Measurements from ENCODE around the gene PACSIN2.
"Not testable (repeated sequence)": the region's sequence is repeated elsewhere in the genome, so short reads cannot be mapped to it uniquely, and the experiment has no call there.

PACSIN2 gene

DNA sequence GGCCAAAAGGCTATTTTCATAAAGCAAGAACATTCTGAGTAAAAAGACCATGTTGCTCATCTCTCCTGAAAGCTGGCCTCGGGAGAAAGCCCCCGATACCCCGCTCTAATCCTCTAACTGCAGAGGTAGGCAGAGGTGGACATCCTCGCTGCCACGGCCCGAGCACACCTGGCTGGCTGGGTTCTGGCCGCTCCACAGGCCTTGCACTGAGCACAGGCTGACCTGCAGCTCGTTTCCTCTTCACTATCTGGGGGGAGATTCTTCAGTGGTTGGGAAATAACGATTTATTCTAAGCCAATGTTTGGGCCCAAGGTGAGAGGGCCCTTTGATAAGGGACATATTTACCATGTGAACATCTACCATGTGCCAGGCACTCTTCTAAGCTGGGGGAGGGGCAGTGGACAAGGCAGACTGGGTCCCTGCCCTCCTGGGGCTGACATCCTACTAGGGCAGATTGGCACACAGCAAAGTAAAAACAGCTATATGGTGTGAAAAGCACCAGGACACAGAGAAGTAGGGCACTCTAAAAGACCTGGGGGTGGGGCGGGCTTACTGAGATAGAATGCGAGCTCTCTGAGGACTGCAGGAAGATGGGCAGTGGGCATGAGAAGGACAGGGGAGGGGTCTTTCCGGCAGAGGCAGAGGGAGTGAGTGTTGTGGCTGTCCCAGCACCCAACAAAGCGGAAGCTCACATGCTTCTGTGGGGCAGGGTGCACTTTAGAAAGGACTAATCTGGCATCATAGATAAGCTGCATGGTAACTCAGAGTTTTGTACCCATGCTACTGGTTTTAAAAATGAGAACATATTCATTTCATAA is 92.4 kb downstream of the PACSIN2 start:
- no peak for DNase-seq

DNA sequence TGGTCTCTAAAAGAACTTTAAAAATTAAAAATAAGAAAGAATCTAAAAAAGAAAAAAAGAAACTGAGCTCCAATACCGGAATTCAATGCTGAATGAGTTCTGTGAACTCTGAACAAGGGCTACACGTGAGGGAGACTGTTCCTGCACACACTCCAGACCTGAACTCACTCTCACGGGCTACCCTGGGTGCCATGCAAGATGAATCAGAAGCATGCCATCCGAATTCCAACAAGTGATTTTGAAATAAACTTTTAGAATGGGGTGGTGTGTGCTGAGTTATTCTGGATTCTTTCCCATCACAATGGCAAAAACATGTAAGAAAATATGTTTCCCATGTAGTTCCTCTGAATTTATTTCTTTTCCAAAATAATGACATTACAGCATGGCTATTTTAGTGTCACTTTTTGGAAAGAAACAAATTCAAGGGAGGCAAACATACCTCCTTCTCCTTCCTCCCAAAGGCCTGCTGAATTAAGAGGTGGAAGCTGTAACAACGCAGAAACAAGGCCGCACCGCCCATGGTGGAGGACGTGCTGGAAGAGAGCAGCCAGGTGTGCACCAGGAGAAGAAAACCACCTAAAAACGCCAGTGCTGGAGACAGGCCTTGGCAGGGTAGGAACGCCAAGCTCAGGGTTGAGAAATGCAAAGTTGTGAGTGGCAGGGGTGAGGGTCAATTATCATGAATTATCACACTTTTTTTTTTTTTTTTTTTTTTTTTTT is 94.7 kb downstream of the PACSIN2 start:
- DNase-seq, result no peak

DNA sequence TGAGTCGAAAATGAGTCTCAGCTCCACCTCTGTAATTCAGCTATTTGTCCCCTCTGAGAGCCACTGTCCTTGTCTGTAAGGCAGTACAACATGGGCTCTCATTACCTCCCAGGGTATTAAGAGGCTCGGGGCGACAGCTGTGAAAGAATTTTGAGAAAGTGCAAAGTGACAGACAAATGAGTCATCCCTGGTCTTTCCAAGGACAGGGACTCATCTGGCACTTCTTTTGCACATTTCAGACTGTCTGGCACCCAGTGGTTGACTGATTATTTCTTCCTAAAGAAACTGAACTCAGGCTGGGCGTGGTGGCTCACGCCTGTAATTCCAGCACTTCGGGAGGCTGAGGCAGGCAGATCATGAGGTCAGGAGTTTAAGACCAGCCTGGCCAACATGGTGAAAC is 95.8 kb downstream of the PACSIN2 start:
- DNase-seq, result no peak

DNA sequence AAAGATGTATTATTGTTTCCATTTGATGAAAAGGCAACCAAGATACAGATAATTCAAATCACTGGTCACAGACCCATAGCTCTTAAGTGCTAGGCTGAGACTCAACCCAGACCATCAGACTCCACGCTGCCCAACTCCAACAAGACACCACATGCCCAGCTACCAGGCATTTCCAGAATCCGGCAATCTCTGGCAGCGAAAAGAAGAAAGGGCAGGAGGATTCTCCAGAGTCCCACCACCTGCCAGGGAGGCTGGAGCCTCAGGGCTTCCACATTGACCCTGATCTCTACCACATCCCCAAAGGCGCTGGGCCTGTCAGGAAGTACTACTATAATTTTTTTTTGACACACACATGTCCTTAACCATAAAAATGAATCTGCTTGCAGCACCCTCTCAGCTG is 96.4 kb downstream of the PACSIN2 start:
- DNase-seq, result no peak

DNA sequence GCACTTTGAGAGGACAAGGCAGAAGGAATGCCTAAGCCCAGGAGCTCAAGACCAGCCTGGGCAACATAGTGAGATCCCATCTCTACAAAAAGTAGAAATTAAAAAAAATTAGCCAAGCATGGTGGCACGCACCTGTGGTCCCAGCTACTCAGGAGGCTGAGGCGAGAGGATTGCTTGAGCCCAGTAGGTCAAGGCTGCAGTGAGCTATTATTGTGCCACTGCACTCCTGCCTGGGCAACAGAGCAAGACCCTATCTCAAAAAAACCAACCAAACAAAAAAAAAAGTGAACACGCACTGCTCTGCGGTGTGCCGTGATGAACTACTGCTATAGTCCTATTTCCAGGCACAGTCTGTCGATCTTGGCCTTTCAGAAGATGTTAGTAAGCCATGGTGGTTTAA is 97.6 kb downstream of the PACSIN2 start:
- DNase-seq, result not testable (repeated sequence)

DNA sequence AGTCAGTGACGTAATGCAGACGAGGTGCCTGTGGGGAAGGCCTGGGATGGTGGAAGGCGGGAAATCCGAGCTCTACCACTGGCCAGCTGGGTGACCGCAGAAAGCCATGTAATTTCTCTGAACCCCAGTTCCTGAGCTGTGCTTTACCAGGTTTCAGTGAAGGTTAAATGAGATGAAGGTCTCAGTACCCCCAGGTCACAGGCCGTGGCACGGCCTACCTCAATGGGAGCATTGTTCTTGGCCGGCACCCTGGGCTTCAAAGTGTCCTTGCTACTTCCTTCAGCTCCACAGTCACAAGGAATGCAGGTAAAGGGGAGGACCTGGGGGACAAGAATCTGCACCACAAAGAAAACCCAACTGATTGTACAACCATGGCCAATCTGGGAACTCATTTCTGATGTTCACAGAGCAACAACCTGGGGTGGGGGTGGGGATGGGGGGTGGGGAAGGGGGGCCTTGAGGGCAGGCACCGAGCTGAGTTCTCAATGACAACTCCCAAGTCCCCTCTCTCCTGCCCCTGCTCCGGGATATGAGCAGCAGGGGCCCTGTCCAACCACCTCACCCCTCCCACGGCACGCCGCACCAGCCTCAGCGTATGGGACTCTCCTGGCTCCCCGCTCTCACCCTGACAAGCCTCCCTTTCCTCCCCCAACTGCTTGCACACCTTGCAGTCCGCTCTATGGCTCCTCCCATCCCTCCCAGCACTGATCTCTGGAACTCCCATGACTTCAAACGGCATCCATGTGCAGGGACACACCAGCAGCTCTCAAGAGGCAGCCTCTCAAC is 98.8 kb downstream of the PACSIN2 start:
- no peak for DNase-seq

DNA sequence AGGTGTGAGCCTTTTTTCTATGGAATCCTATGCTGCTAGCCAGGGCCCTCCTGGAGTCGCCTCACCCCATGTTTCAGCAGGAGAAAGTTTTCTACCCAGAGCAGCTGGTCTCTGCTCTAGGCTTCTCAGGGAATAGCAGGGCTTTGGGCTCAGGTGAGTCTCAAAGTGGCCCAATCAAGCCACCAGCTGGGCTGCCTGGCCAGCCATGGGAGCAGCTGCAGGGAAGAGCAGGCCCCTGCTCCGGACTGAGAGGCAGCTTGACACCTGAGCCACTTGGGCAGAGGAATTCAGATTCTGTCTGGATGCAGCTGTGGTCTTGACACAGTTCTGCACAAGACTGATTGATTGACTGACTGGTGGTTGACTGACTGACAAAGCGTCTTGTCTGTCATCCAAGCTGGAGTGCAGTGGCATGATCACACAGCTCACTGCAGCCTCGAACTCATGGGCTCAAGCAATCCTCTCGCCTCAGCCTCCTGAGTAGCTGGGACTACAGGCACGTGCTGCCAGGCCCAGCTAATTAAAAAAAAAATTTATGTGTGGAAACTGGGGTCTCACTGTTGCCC is 100.4 kb downstream of the PACSIN2 start:
- DNase-seq, result no peak

DNA sequence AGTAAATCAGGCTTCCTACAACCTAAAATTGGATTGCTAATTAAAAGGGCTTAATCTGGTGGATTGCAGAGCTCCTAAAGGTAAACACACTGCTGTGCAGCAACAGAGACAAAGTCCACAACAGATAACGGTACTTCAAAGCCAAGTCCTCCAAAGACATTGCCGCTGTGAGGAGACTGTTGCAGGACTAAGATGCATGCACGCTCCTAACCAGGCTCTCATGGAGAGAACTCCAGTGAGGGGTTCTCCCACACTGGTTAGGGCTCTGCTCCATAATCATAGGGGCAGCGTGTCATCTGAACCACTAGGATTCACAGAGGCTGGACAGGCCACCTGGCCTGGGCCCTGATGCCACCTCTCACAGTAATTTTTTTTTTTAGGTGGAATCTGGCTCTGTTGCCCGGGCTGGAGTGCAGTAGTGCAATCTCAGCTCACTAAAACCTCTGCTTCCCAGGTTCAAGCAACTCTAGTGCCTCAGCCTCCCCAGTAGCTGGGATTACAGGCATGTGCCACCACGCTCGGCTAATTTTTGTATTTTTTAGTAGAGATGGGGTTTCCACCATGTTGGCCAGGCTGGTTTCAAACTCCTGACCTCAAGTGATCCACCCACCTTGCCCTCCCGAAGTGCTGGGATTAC is 101.0 kb downstream of the PACSIN2 start:
- DNase-seq, result no peak

DNA sequence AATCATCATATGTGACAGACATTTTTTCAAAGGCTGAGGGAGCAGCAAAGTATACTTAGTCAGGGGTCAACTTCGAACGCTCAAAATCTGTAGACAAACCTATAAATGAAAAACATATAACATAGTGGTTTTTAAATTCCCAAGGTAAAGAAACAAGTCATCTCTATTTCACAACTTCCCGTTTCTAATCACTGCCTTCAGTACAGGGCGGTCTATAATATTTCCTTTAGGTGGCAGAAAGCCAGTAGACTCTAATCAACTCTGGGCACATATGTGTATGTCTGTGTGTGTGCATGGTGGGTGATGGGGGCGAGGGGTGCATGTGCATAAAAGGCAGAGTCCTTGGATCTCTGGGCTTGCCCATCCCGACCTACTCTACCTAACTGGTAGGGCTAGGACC is 102.9 kb downstream of the PACSIN2 start:
- no peak for DNase-seq

DNA sequence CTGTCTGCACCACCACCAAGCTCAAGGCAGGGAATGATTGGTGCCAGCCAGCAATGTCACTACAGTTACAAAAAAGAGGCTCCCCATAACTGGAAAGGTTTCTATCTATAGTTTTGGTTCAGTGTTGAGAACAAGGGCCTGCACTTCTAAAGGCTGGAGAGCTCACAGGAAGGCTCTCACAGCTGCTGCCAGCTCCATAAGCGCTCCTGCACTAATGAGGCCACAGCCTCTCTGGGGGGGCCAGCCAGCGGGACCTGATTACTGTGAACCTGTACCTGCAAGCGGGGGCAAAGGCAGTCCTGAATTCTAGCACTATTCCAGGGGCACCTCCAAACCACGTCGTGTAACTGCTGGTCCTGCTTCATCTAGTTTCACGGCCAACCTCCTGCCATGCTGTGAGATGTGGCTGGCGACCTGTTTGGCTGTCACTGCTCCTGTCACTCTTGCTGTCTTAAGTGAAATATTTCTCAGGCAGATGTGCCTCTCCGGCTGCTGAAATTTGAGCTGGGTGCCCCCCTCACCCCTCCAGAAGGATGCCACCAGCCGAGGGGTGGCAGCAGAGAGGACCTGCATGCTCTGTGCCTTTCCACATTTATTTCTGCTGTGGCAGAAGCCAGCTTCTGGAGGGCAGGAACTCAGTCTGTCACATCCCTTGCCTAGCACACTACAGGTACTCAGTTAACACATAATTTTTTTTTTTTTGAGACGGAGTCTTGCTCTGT is 104.6 kb downstream of the PACSIN2 start:
- no peak for DNase-seq

DNA sequence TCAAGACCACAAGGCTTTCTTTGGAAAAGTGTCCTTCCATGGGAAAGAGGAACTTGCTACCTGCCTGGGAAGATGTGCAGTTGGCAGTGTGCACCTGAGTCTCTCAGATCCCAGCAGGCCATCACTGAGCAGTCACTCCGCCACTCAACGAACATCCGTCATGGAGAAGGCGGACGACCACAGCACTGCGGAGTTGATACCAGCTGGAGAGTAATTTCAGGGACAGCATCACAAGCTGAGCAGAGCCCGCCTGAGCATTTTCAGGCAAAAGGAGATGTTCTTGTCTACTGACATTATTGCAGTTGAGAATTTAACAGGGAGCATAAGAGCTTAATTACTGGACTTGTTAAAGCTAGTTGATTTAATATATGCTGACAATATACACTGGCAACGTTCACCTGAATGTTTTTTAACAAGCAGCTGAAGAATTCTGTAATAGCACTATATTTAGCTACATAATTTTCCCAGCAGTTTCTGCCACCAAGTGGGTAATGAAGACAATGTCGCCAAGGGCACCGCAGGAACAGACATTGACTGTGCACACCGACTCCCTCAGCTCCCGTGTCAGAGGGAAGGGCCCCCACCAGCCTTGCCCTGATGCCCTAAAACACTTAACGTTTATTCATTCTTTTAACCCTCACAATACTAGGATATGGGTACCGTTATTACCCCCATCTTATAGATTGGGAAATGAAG is 105.4 kb downstream of the PACSIN2 start:
- DNase-seq, result no peak

DNA sequence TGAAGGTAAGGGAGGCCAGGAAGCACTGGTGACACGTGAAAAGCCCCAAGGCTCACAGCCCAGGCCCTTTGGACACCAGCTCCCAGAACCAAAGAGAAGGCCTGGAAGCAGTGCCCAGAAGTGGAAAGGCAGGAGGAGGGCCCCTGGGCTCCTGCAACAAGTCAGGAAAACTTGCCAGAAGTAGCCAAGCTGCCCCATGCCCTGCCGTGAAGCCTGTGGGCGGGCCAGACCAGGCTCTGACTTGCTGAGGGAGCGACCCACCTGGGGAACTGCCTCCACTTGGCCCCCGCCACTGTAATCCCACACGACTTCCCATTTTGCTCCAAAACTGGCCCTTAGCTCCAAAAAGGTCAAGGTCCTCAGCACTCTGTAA is 106.6 kb downstream of the PACSIN2 start:
- DNase-seq, result no peak

DNA sequence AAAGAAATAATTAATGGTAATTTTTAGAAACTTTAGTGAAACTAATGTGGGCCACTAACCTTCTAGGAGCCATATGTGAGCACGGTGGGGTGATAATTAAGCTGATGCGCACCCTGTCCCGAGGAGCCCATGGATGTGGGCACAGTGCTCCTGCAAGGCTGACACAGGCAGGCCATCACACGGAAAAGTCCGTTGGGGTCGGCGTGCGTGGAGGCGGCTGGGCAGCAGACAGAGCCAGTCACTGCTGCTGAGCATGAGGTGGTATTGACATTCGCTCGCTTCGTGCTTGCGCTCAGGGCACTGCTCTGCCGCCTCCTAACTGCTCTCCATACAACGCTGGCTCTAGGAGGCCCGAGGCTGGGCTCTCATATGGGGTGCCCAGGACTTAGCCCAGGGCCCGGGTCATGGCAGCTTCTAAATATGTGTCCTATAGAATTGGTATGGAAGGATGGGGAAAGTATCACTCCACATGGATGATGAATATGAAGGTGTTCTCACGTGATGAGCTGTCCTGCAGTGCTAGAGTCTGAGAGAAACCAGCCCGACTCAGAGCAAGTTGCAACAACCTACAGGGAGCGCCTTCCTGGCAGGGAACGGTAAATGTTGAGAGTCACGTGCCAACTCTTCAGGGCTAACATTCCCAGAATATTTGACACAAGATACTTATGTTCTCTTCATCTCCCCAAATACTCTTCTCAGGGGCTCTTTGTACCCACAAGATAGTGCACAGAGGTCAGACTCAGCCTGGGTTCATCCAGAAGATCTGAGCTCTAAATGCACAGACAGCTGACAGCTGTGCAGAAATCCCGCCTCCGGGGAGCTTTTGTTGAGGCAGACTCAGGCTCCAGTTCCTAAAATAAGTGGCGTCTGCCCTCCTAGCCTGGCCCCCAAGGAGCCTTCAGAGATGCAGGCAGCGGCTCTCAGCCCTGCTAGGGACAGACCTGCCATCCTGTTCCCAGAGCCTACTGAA is 107.3 kb downstream of the PACSIN2 start:
- DNase-seq, result no peak

DNA sequence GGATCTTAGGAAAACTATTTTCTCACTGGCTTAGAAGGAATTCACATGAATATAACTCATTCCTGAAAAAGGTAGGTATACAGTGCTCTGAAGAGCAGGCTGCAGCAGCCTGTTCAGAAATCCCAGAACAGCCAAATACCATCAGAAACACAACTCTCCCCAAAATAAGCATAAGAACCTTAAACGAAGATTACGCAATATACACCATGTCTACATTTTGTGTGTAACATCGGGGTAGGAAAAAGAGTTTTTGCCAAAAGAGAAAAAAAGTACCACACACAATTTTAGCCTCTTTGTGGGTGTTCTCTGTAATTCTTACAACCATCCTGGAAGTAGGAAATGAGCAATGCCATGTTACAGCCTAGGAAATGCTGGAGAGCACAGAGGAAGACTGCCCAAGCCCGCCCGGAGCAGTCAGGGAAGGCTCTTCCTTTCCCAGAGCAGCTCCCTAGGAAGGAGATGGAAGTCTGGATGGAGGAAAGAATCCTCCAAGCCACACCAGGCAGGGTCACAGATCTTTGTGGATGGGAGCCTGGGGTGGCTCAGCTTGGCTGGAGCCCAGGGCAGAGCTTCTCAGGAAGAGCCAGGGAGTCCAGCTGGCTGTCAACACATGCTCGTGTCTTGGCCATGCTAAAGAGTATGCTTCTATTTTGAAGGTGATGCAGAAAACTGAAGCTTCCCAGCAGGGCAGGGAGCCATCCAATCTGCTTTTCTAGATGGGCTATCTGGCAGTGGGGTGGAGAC is 108.2 kb downstream of the PACSIN2 start:
- DNase-seq, result no peak

DNA sequence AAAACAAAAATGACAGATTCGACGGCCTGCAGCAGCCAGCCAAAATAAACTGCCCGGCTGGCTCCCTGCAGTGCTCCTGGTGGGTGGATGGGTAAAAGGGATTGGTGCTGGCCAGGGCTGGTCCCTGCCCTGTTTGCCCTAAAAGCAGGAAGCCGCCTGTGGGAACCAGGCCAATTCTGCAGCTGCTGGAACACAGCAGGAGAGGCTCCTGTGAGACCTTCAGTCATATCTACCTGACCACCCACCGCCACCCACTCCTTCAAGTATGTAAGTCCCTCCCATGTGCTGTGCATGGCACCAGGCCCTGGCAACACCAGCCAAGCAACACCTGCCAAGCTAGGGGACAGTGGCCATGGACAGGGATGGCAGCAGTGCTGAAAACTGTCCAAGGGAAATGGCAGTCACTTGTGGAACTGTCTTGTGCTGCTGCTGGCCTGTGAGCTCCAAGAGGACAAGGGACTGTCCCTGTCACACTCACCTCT is 109.2 kb downstream of the PACSIN2 start:
- DNase-seq, result peak; percentile 83

DNA sequence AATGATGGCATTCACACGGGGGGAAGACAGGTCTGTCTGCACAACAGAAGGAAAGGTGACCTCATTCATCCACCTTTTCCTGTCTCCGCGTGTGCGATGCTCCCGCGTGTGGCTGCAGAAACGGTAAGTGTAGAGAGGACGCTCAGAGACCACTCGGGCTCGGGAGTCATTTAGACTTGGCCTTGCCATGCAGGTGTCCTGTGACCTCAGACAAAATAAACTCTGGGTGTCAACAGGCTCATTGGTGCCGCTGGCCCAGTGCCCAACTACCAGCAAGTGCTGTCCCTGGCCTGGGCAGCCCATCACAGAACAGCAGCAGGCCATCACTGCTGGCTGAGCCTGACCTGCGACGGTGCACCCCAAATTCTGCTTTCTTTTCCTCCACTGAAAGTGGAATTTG is 109.7 kb downstream of the PACSIN2 start:
- peak; percentile 57 for DNase-seq

DNA sequence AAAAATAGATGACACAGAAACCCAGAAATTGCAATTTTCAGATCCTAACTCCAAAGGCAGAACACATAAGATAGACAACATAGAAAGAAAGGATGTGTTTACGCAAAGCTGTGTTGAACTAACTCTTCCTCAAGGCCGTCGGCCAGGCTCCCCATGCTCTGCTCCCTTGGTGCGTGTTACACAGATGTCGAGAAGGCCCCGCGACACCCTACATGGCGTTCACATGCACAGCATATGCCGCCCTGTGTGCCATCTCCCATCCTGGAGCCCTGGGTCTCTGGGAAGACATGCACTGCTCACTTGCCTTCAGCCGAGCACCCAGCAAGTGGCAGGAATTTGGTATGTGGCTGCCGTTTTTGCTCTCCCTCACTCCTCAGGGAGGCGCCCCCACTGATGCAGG is 110.9 kb downstream of the PACSIN2 start:
- DNase-seq, result no peak

DNA sequence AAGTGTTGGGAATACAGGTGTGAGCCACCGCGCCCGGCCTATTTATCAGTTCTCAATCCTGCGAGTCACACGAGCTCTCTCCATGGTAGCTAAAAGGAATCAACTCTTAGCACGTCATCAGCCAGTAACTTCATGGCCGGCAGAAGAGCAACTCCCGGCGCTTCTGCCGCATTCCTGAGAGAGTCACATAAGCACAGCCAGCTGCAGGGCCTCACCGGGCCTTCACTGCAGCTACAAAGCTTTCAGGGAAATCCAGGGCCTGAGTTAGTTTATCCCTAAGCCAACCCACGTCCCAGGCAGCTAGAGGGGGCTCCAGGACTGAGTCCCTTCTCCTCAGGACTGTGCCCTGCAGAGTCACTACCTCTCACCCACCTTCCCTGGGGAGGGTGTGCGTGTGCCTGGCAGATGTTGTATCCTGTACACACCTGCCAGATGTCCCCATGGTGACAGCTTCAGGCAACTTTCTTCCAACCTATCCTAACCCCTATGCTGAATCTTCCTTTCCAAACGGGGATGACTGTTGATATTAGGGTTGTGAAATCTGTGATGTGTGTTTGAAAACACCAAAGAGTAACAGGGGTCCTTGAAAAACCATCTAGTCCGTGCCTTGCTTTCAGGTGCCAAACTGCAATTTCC is 112.0 kb downstream of the PACSIN2 start:
- no peak for DNase-seq

All from NCI-H146 (cell line).